ENCODE results near the gene CNN2.

DNA sequence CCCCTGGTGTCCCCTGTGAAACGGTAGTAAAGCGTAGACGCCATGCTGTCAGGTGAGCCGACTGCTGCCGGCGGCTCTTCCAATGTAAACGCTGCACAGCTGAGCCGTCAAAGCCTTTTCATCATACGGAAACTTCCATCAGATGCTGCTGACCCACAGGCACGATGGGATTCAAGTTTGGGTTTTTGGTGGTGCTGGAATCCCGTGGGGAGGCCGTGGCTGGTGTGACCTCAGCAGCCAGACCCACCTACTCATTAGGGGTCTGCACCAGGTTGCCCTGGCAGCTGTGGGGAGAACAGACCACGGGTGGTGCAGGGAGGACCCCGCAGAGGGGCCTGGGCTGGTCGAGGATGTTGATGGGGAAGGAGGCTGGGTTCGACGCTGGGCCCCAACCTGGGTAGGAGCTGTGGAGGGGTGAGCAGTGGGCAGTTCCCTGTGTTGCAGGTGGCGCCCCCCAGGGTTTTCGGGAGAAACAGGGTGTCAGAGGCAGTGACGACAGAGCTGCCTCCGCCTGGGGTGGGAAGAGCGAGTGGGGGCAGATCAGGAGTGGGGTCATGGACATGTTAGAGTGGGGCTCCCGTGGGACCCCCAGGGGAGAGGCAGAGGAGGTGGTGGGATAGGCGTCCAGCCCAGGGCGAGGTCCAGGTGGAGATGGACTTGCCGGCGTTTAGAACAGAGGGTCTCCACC lies 19.6 kb upstream of the CNN2 start:
- TF ChIP-seq CTCF (conservative IDR thresholded peaks at IDR 0.05; ENCODE audit: low read depth, low read length) (no peak), EZH2 (IDR thresholded peaks at IDR 0.05; ENCODE audit: low read length, unreplicated experiment) (no peak)
